Astrocyte of the cerebellum (primary cell): Measurements from ENCODE around the gene NYAP2.

Experiments
- DNase-seq: peaks from one replicate; pipeline ENCODE4 v3.0.0-alpha.2; 2011; ENCODE audit warnings: low read depth
- H3K4me3 ChIP-seq: 2 replicates; pipeline ENCODE4 v1.5.1; 2011; ENCODE audit warnings: mild to moderate bottlenecking, low read depth, low read length, moderate library complexity
- CTCF ChIP-seq: IDR thresholded peaks from 2 replicates; pipeline ENCODE4 v1.5.1; 2012; ENCODE audit warnings: low read length, low read depth, moderate library complexity, mild to moderate bottlenecking; ENCODE audit errors: missing control alignments
- in situ Hi-C: cut with HindIII; loops from 2 replicates; pipeline ENCODE4 v1.10.0; 2017; ENCODE audit warnings: low sequenced_read_pairs

NYAP2 gene

GRCh38 chr2:225612636-225613035 lies 213.1 kb downstream of the NYAP2 start:
- no peak for TF ChIP-seq CTCF
- no peak for DNase-seq
- H3K4me3 ChIP-seq, result no peak overlapping the region
- in situ Hi-C loops, result no loop called here

GRCh38 chr2:225614915-225615314 lies 215.4 kb downstream of the NYAP2 start:
- DNase-seq, result no peak
- no peak for TF ChIP-seq CTCF
- in situ Hi-C loops, result no loop called here
- no peak overlapping the region for H3K4me3 ChIP-seq

GRCh38 chr2:225615514-225615913 lies 216.0 kb downstream of the NYAP2 start:
- no peak overlapping the region for H3K4me3 ChIP-seq
- TF ChIP-seq CTCF, result no peak
- DNase-seq, result no peak
- in situ Hi-C loops, result no loop called here

GRCh38 chr2:225616372-225616771 lies 216.9 kb downstream of the NYAP2 start:
- in situ Hi-C loops, result no loop called here
- TF ChIP-seq CTCF, result no peak
- H3K4me3 ChIP-seq, result no peak overlapping the region
- DNase-seq, result no peak

GRCh38 chr2:225616848-225617247 lies 217.3 kb downstream of the NYAP2 start:
- in situ Hi-C loops, result no loop called here
- no peak for TF ChIP-seq CTCF

GRCh38 chr2:225620227-225620626 lies 220.7 kb downstream of the NYAP2 start:
- H3K4me3 ChIP-seq, result no peak overlapping the region
- in situ Hi-C loops, result no loop called here
- no peak for TF ChIP-seq CTCF
- no peak for DNase-seq

More at GRCh38 chr2:225616848-225617247, 217.3 kb downstream of the NYAP2 start:
- no peak overlapping the region for H3K4me3 ChIP-seq
- DNase-seq, result no peak
